HG02852 (cell line): ENCODE results near the gene PKP1.
"Not testable (repeated sequence)": the region's sequence is repeated elsewhere in the genome, so short reads cannot be mapped to it uniquely, and the experiment has no call there.

ENCODE experiments used
- ATAC-seq: cut with Tn5 transposase; IDR thresholded peaks from one replicate; pipeline ENCODE4 v1.9.1; 2021; ENCODE audit warnings: mild to moderate bottlenecking, moderate library complexity; ENCODE audit not compliant: unreplicated experiment

PKP1 gene, protein sequence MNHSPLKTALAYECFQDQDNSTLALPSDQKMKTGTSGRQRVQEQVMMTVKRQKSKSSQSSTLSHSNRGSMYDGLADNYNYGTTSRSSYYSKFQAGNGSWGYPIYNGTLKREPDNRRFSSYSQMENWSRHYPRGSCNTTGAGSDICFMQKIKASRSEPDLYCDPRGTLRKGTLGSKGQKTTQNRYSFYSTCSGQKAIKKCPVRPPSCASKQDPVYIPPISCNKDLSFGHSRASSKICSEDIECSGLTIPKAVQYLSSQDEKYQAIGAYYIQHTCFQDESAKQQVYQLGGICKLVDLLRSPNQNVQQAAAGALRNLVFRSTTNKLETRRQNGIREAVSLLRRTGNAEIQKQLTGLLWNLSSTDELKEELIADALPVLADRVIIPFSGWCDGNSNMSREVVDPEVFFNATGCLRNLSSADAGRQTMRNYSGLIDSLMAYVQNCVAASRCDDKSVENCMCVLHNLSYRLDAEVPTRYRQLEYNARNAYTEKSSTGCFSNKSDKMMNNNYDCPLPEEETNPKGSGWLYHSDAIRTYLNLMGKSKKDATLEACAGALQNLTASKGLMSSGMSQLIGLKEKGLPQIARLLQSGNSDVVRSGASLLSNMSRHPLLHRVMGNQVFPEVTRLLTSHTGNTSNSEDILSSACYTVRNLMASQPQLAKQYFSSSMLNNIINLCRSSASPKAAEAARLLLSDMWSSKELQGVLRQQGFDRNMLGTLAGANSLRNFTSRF

DNA sequence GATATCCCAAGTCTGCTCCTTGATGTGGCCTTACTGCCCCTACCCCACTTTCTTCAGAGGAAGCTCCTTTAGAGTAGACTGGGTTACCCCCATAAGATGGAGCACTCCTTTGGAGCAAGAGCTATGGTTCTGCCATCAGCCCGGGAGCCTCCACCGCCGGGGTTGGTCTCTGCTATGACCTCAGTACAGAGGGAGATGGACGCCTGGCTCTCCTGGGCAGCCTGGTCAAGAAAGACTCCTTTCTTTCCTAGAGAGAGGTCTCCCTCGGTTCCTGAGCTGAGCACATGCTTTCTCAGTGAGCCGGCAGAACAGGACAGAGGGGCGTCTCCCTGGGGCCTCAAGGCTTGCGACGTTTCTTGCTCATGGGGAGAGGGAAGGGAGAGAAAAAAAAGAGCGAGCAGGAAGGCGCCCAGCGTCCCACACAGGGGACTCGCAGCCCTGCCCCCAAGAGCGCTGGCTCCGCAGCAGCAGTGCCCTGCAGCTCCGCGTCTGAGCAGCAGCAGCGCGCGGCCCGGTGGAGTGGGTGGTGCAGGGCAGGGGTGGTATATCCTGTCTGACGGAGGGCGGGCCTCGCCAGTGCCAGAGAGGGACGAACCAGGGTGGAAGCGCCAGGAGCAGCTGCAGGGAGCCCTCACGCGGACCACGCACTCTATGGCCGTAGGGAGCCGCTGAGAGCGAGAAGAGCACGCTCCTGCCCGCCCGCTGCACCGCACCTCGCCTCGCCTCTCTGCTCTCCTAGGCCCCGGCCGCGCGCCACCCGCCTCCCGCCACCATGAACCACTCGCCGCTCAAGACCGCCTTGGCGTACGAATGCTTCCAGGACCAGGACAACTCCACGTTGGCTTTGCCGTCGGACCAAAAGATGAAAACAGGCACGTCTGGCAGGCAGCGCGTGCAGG lies at the start of gene PKP1:
Gene PKP1, plus strand, starts transcription at position 576 of the 899 bp plus-strand sequence. Its CDS starts 197 bp downstream, at position 773.
- no peak for ATAC-seq

DNA sequence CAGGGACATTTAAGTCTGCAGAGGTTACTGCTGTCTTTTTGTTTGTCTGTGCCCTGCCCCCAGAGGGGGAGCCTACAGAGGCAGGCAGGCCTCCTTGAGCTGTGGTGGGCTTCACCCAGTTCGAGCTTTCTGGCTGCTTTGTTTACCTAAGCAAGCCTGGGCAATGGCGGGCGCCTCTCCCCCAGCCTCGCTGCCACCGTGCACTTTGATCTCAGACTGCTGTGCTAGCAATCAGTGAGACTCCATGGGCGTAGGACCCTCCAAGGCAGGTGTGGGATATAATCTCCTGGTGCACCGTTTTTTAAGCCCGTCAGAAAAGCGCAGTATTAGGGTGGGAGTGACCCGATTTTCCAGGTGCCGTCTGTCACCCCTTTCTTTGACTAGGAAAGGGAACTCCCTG lies 43.7 kb upstream of the PKP1 start:
- not testable (repeated sequence) for ATAC-seq

DNA sequence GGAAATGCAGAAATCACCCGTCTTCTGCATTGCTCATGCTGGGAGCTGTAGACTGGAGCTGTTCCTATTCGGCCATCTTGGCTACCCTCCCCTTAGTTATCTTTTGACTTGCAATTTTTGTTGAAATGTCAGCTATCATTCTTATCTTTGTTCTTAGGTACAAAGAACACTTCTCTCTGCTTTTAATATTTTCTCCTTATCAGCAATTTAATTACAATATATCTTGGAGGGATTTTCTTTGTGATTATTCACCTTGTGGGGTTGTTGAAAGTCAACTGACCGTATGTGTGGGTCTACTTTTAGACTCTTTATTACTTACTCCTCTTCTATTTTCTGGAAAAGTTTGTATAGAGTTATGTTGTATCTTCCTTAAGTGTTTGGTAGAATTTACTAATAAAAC lies 43.1 kb upstream of the PKP1 start:
- no peak for ATAC-seq

DNA sequence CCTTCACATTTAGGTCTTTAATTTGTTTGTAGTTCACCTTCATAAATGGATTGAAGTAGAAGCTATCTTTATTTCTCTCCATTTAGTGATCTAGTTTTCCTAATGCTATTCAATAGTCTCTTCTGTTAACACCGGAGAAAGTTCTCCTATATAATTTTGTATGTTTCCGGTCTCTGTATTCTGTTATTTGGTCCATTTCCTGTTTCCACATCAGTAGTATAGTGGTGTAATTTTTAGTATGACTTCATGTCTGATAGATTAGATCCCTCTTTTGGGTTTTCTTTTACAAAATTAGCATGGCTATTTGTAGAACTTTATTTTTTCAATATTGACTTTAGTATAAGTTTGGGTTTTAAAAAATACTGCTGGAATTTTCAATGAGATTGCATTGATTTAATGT lies 41.6 kb upstream of the PKP1 start:
- no peak for ATAC-seq

DNA sequence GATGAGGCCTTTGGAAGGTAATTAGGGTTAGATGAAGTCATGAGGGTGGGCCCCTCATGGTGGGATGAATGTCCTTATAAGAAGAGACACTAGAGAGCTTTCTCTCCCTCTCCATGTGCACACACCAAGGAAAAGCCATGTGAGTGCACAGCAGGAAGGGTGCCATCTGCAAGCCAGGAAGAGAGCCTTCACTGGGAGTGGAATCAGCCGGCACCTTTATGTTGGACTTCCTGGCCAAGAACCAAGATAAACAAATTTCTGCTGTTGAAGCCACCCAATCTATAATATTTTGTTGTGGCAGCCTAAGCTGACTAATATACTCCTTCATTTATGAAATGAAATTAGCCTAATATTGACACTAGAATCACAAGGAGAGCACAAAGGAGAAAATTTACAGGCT lies 38.2 kb upstream of the PKP1 start:
- ATAC-seq = no peak

DNA sequence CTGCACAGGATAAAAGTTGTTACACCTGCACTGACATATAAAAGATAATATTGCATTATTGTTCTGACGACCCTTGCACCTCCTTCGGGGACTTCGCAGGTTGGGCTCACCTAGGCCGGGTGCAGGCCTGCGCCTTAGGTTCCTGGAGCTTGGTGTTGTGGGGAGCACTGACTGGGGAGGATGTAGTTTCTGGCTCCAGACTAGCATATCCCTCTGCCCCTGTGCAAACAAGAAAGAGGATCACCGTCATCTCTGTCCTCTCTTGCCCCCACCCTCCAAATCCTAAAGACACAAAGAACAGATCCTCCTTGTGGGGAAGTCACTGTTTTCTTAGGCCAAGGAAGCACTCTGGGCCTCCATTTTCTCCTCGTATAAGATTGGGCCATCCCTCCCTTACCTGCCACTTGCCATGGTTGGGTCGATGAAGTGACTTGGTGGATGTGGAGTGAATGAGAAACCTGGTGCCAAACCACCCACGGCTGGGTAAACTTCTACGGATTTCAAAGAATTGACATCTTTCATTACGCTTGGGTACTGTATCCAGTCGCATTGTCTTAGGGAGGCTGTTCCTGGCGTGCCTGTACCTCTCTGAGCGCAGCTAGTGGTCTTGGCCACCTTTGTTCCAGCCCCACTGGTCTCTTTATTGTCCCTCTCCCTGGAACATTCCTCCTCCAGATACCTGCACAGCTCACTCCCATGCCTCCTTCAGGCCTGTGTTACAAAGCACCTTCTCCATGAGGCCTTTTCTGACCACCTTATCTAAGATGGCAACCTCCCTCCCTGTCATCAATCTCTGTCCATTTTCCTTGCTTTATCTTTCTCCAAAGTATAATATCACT lies 34.4 kb upstream of the PKP1 start:
- ATAC-seq = no peak

DNA sequence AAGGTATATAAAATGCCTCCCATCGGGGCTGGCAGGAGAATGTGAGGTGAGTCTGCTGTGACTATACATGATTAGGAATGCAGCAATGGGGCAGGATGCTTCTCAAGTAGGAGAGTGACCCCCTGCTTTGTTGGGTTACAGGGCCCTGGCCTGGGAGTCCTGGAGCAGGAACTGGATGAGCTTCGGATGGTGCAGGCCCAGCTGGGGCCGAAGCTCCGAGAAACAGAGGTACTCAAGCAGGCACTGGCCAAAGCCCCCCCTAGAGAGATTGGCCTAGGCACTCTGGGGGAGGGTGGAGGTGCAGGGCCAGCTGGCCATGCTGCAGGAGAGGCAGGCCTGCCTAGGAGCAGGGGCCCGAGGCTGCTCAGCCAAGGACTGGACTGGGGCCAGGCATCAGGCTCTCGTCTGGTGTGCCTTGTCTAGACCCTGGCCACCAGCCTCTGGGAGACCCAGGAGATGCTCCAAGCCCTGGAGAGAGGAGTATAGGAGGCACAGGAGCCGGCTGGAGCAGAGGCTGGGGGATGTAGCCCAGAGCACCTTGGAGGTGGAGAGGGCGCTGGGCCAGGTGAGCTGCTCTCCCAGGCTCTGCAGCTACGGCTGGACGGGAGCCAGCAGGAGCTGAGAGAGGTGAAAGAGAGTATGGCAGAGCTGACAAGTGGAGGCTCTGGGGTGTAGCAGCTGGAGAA lies 32.8 kb upstream of the PKP1 start:
- ATAC-seq = no peak

DNA sequence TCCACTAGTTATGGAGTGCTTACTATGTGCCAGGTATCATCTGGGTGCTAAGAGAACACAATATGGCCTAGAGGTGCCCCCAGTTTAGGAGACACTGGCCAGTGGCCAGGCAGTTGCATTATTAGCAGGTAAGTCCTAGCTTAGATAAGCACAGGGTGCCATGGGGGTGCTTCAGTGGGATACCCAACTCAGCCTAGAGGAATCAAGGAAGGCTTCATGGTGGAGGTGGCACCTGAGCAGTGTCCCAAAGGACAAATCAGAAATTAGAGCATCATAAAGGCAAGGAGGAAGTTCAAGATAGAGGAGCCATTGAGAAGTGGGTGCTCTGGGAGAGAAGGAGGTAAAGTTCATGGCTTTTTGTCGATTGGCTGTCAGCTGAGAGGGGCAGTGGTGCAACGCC lies 31.9 kb upstream of the PKP1 start:
- ATAC-seq = no peak

DNA sequence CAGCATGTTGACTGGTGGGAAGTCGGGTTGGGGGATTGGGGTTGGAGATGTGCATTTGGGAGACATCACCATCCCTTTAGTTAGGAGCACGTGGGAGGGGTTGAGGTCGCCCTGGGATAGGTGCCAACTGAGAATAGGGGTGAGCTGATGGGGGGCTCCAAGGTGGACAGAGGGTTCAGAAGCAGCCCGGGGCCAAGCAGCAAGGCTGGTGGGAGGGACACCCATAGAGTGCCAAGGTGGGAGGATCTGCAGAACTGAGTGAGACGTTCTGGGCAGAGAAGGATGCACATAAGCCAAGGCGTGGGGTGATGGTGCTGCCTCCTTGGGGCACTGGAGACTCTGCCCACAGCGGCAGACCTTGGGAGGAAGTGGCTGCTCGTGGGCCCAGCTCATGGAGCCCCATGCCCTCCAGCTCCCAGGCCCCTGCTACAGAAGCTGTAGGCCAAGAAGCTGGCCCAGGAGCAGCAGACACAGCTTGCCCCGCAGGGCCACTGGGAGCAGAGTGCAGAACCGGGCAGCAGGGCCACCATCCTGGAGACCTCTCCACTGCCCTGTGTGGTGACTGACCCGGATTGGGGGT lies 31.4 kb upstream of the PKP1 start:
- ATAC-seq = no peak

DNA sequence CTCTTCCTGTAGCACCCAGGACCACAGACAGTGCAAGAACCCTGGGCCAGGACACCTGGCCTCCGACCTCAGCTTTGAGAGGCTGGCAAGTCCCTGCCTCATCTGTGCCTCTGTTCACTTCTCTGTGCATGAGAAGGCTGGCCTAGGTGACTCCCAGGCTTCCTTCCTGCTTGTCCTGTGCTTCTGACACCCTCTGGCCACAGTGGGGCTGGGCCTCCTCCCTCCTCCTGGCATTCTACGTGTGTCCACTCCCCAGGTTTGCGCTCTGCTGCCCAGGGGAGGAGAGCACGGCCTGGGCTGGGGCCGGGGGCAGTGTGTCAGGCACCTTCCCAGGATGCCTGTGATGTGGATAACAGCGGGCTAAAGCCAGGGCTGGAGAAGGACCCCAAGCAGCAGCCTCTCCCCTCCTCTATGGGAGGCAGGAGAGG lies 30.3 kb upstream of the PKP1 start:
- no peak for ATAC-seq

DNA sequence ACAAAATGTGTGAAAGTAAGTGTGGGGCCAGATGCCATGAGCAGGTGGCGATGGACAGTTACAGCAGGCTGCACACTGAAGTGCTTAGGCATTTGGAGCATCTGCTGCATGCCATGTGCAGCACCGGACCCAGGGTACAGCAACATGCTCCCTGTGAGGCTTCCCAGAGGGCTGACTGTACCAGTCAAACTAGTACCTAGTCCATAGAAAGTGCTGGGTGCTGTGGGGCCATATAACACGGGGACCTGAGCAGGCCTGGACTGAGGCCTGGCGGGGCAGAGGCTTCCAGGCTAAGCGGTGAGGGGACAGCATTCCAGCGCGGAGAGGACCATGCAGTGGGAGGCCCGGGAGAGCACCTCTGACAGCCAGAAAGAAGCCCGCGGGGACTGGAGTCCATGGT lies 29.9 kb upstream of the PKP1 start:
- ATAC-seq = no peak

DNA sequence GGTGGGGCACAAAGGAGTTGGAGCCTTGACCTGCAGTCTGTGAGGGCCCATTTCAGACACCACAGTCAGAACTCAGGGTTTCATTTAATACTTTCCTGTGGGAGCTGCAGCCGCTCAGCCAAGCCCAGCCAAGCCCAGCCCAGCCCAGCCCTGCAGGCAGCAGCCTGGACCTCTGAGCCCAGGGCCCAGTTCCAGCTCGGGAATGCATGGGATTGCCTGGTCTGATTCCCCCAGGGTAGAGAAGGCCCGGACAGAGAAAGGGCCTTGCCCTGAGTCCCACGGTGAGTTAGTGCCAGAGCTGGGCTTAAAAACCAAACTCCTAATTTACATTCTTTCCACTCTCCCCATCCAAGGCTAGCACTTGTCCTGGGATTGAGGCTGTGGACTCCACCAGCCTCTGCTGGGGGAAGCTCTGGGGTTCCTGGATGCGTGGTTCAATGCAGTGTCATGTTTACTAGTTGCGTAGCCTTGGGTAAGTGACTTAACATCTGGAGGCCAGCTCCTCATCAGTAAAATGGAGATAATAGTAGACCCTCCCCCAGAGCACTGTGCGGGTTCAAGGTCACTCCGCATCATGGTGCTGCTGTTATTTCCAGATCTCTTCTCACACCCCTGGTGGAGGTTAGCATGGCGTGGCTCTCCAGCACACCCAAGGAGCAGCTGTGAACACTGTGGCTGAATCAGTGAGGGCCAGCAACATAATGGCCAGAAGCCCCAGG lies 29.2 kb upstream of the PKP1 start:
- ATAC-seq = no peak

DNA sequence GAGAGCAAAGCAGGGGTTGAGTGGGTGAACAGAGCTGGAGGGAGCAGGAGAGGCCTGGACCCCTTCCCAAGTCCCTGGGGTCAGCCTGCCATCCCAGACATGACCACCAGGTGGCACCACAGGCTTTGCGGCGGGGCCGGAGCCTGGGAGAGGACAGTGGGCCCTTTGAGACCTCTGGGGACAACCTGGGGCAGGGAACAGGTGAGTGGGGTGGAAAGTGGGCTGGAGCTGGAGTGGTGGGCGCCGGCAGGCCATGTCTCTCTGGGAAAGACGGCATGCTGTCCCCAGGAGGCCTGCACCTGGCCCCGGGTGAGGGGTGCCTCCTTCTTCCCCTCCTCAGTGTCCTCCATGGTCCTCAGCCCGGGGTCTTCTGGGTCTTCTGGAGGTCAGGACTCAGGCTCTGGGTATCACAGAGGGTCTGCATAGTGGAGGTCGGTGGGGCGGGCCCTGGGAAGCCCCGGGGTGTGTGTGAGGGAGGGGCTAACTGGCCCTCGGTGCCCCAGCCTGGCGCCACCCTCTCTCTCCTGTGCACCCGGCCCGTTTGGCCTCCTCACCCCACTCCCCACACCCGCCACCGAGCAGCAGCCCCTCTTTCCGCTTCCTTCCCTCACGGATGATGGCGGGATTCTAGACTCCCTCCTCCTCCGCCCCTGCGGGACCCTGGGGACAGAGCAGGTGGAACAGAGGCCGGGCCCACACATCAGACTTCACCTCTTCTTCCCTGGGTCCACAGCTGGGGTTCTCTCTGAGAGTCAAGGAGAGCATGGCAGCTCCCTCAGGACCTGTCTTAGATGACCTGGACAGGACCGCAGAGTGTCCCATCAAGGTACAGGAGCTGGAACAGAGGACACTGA lies 28.5 kb upstream of the PKP1 start:
- ATAC-seq = no peak

DNA sequence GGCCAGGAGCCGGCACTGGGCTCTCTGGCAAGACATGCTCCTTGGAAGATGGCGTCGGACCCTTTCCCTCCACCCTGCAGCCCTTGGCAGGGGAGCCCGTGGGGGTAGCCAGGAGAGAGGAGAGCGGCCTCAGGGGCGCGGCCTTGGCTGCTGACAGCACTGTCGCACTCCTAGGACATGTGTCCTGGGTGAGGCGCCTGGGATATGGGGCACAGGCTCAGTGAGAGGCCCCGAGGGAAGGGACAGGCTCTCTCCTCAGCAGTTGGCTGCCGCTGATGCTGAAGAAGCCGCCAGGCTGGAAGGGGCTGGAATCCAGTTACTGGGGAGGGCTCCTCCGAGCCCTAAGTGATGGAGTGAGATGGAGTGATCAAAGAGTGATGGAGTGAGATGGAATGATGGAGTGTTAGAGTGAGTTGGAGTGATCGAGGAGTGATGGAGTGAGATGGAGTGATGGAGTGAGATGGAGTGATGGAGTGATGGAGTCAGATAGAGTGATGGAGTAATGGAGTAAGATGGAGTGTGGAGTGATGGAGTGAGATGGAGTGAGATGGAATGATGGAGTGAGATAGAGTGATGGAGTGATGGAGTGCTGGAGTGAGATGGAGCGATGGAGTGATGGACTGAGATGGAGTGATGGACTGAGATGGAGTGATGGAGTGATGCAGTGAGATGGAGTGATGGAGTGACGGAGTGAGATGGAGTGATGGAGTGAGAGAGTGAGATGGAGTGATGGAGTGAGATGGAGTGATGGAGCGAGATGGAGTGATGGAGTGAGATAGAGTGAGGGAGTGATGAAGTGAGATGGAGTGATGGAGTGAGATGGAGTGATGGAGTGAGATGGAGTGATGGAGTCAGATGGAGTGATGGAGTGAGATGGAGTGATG lies 27.6 kb upstream of the PKP1 start:
- ATAC-seq = no peak

DNA sequence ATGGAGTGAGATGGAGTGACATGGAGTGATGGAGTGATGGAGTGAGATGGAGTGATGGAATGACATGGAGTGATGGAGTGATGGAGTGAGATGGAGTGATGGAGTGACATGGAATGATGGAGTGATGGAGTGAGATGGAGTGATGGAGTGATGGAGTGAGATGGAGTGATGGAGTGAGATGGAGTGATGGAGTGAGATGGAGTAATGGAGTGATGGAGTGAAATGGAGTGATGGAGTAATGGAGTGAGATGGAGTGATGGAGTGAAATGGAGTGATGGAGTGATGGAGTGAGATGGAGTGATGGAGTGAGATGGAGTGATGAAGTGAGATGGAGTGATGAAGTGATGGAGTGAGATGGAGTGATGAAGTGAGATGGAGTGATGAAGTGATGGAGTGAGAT lies 25.2 kb upstream of the PKP1 start:
- not testable (repeated sequence) for ATAC-seq

DNA sequence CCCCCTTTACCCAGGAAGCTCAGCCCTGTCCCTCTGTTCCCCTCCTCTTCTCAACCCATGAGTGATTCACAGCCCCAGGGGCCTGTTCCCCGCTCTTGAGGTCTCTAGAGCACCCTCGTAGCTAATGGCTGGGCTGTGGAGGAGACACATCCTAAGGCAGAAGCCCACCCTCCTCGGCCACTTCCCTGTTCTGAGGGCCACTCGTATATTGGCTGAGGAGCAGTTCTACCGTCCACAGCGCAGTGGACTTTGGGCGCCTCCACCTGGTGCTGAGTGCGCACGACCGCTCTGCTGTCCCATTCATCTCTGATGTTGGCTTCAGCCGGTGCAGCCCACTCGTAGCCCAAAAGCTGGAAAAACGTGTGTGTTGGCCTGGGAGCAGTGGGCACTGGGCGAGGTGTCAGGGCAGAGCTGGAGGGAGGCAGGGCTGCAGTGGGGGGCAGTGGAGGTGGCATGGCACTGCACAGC lies 24.5 kb upstream of the PKP1 start:
- ATAC-seq = no peak
